GM12878 (cell line): ENCODE measurements around the gene PTPN13. TPM values are rescaled to one million over a fixed set of nuclear protein-coding genes. Genes with fewer than 3 reads are reported as not detected.

Experiments used
- ATAC-seq: fragments of 200-7000 bp; cut with Tn5 transposase; 3 replicates; pipeline ENCODE4 v1.9.1; 2020; ENCODE audit warnings: mild to moderate bottlenecking, moderate library complexity
- BruUV-seq: library from RNA; stranded (reverse); fragments of 400-500 nt; replicated peaks from 2 replicates; lab custom pipeline; 2021; lab: Mats Ljungman, UMichigan
- CTCF ChIA-PET: fragments of 300-600 bp; sonication (Branson Sonifier 250); formaldehyde crosslinking; extraction: SDS; loops from one replicate; lab custom pipeline; 2021; ENCODE audit warnings: inconsistent platforms; lab: Yijun Ruan, JAX
- POLR2A ChIA-PET: fragments of 350-600 bp; formaldehyde crosslinking; extraction: SDS; loops from one replicate; lab custom pipeline; 2021; ENCODE audit warnings: inconsistent platforms; lab: Charles Lee
- RAD21 ChIA-PET: fragments of 300-600 bp; sonication (Branson Sonifier 250); formaldehyde crosslinking; loops from one replicate; lab custom pipeline; 2023; ENCODE audit warnings: antibody characterized with exemption; ENCODE audit not compliant: unreplicated experiment; lab: Charles Lee
- SMC1A ChIA-PET: fragments of 300-600 bp; sonication (Branson Sonifier 250); formaldehyde crosslinking; loops from one replicate; lab custom pipeline; 2023; ENCODE audit not compliant: unreplicated experiment, uncharacterized antibody; lab: Charles Lee
- DNase-seq: peaks from one replicate; pipeline ENCODE4 v3.0.0-alpha.2; 2011; ENCODE audit warnings: low read depth, low spot score
- FAIRE-seq: peaks from 3 replicates; lab custom pipeline; 2011; peaks lifted over from hg19 to GRCh38; lab: Jason Lieb, UNC
- H2AFZ ChIP-seq: 2 replicates; pipeline ENCODE4 v1.6.0; 2011; ENCODE audit warnings: low read depth, low read length, control low read depth; ENCODE audit not compliant: control insufficient read depth
- H3K27ac ChIP-seq: 2 replicates; pipeline ENCODE4 v1.5.1; 2011; ENCODE audit warnings: control low read depth; ENCODE audit not compliant: control insufficient read depth, insufficient read depth
- H3K27me3 ChIP-seq, 2 experiments: replicated peaks in 1 of 2; 2 replicates each; pipeline versions ENCODE4 v1.6.0 to v1.6.1; 2011; ENCODE audit warnings: low read length in 1 of 2; ENCODE audit not compliant: control insufficient read depth in 2 of 2, insufficient read depth in 2 of 2
- H3K36me3 ChIP-seq, 2 experiments: 2 replicates each; pipeline ENCODE4 v1.5.1; 2011; ENCODE audit warnings: low read length in 1 of 2; ENCODE audit not compliant: control insufficient read depth in 2 of 2, insufficient read depth in 2 of 2
- H3K4me1 ChIP-seq: 2 replicates; pipeline ENCODE4 v1.6.1; 2011; ENCODE audit warnings: mild to moderate bottlenecking, low read length, moderate library complexity, mixed read lengths; ENCODE audit not compliant: control insufficient read depth, insufficient read depth
- H3K4me2 ChIP-seq: 2 replicates; pipeline ENCODE4 v1.6.0; 2011; ENCODE audit warnings: control low read depth; ENCODE audit not compliant: control insufficient read depth, insufficient read depth
- H3K4me3 ChIP-seq: fragments of 200-600 bp; sonication (generic); 2 replicates; pipeline ENCODE4 v1.5.1; 2016
- H3K79me2 ChIP-seq: 2 replicates; pipeline ENCODE4 v1.6.0; 2011; ENCODE audit warnings: low read length; ENCODE audit not compliant: control insufficient read depth, insufficient read depth
- H3K9ac ChIP-seq: 2 replicates; pipeline ENCODE4 v1.8.0; 2011; ENCODE audit warnings: low read length, control low read depth, mixed read lengths; ENCODE audit not compliant: control insufficient read depth, insufficient read depth
- H3K9me3 ChIP-seq: replicated peaks from 3 replicates; pipeline ENCODE4 v1.5.1; 2011; ENCODE audit warnings: mild to moderate bottlenecking, low read length; ENCODE audit not compliant: control insufficient read depth, insufficient read depth
- H4K20me1 ChIP-seq: 2 replicates; pipeline ENCODE4 v1.6.0; 2011; ENCODE audit not compliant: control insufficient read depth, insufficient read depth
- BCL11A ChIP-seq: IDR thresholded peaks from 2 replicates; pipeline ENCODE4 v1.6.1; 2011; ENCODE audit warnings: low read depth, low read length
- IKZF1 ChIP-seq: fragments of 450-650 bp; conservative IDR thresholded peaks from 2 replicates; pipeline ENCODE4 v1.6.1; 2017; ENCODE audit warnings: antibody characterized with exemption, mild to moderate bottlenecking
- IKZF2 ChIP-seq, 2 experiments: fragments of 450-650 bp; IDR thresholded peaks; 2 replicates each; pipeline ENCODE4 v1.6.1; 2017; ENCODE audit warnings: mild to moderate bottlenecking in 2 of 2, moderate library complexity in 2 of 2
- MXI1 ChIP-seq: fragments of 150-350 bp; IDR thresholded peaks from 2 replicates; pipeline ENCODE4 v1.6.1; 2011; ENCODE audit warnings: low read depth, mild to moderate bottlenecking, inconsistent platforms, low read length, improper control_type of control experiment
- RCOR1 ChIP-seq: conservative IDR thresholded peaks from 2 replicates; pipeline ENCODE4 v1.6.1; 2012; ENCODE audit warnings: low read depth, low read length, improper control_type of control experiment
- RELB ChIP-seq: fragments of 450-650 bp; IDR thresholded peaks from 2 replicates; pipeline ENCODE4 v1.6.1; 2017; ENCODE audit warnings: low read depth, mild to moderate bottlenecking, moderate library complexity
- RFX5 ChIP-seq: IDR thresholded peaks from 2 replicates; pipeline ENCODE4 v1.6.1; 2011; ENCODE audit warnings: low read depth, low read length, improper control_type of control experiment
- WGBS: methylation state at CpG from one replicate; pipeline ENCODE4 v1.1.6; 2016; ENCODE audit warnings: low lambda C conversion rate; ENCODE audit not compliant: insufficient replicate concordance, insufficient coverage; ENCODE audit errors: missing lambda C conversion rate; 5-methylcytosine and 5-hydroxymethylcytosine counted together
- in situ Hi-C: fragments of 300-500 bp; cut with MboI; formaldehyde crosslinking; loops from 9 replicates; pipeline ENCODE4 v1.14.3; 2018; ENCODE audit warnings: mixed read lengths
- intact Hi-C: fragments of 100-400 bp; cut with micrococcal nuclease; formaldehyde crosslinking; loops from one replicate; pipeline ENCODE4 v1.14.2; 2022; ENCODE audit not compliant: unreplicated experiment
- polyA plus RNA-seq, 11 experiments: library from polyadenylated mRNA; depleted of rRNA in 4 of 11; unstranded in 6 of 11; stranded (reverse) in 5 of 11; fragments of >200 nt; fragmentation: Nextera tagmentation in 4 of 11; fragmentation: Illumina TruSeq in 1 of 11; extraction: Ambion mirVana in 4 of 11; extraction: Trizol in 1 of 11; gene quantifications; 1 replicate in 1 of 11; 2 replicates in 10 of 11; pipeline versions ENCODE4 v1.2.1 to v1.2.3, GENCODE V29; 2011 to 2016; ENCODE audit warnings: inconsistent platforms in 2 of 11, missing spikeins in 2 of 11, low read depth in 1 of 11
- total RNA-seq, 4 experiments: library from RNA; depleted of rRNA in 3 of 4; stranded (reverse); fragments of >200 nt in 3 of 4; fragmentation: Illumina TruSeq in 1 of 4; extraction: Trizol in 1 of 4; gene quantifications; 2 replicates each; pipeline versions ENCODE4 v1.2.1 to v1.2.3, GENCODE V29; 2013 to 2021

Gene PTPN13
- total and polyA plus RNA-seq, 10 of the 15 experiments (the other 5 are each of a cell fraction or from before 2014, with no cell fraction given) = 8.5 to 69.4 (median 33.9) TPM

GRCh38 chr4:86600007-86600653 is 6.0 kb downstream of the PTPN13 start:
- FAIRE-seq (no peak), DNase-seq (no peak)
- ChIA-PET SMC1A (interaction anchor here (0.5 to 14.9 kb wide), 15 partner anchors 7 to 399 kb away, joined by 3 to 209 read pairs (median 9); partner anchors contain the start of gene PTPN13), RAD21 (interaction anchor here (0.8 to 4.7 kb wide), 17 partner anchors 8 to 118 kb away, joined by 3 to 44 read pairs (median 7); no protein-coding TSS in a partner anchor), POLR2A (interaction anchor here (0.9 to 1.6 kb wide), 4 partner anchors 8 to 35 kb away, joined by 3 to 7 read pairs (median 4); no protein-coding TSS in a partner anchor)
- H4K20me1 ChIP-seq = no peaks in the 10 kb centered on the region
- no TSS peak for BruUV-seq
- H3K36me3 ChIP-seq = no peaks in the 10 kb centered on the region
- H3K4me2 ChIP-seq = no peak overlapping the region
- H3K9me3 ChIP-seq = no peaks in the 10 kb centered on the region
- intact Hi-C loops = no loop called here
- no peak overlapping the region for H3K27ac ChIP-seq
- no peaks in the 10 kb centered on the region; the same call in 1 of the 2 replicates for H3K79me2 ChIP-seq
- no peaks in the 10 kb centered on the region for H3K4me1 ChIP-seq
- in situ Hi-C loops = no loop called here
- H2AFZ ChIP-seq = no peak overlapping the region
- no peak overlapping the region for H3K9ac ChIP-seq
- peak; percentile 72 for TF ChIP-seq IKZF1
- TF ChIP-seq BCL11A = no peak
- no peak for TF ChIP-seq RCOR1
- peak; percentile 90 for TF ChIP-seq RFX5
- TF ChIP-seq RELB = peak; percentile 71
- peak; percentile 86 to 88; a peak in 3 of 4 replicates for TF ChIP-seq IKZF2 (IDR thresholded peaks at IDR 0.05)
- no peak for TF ChIP-seq MXI1
- TF ChIP-seq, all 136 proteins: peak for 4
- WGBS = 0% methylated on average over 1 of the region's 1 CpG
- ATAC-seq = peak; percentile 7; the same call in 1 of the 3 replicates
- CTCF ChIA-PET = interaction anchor here (0.9 to 5.5 kb wide), 7 partner anchors 9 to 135 kb away, joined by 3 to 51 read pairs (median 4); no protein-coding TSS in a partner anchor
- Histone ChIP-seq H3K4me3 (no peak overlapping the region), H3K27me3 (no peaks in the 10 kb centered on the region)
